Measurements from ENCODE around the gene DAP. TPM values are rescaled to one million over a fixed set of nuclear protein-coding genes. Genes with fewer than 3 reads are reported as not detected.
A peak's percentile ranks its signal among the peaks of the same experiment; 100 is the strongest.

DAP gene
- total RNA-seq, 1 experiment from 2014 or later: 77.6 TPM

DNA sequence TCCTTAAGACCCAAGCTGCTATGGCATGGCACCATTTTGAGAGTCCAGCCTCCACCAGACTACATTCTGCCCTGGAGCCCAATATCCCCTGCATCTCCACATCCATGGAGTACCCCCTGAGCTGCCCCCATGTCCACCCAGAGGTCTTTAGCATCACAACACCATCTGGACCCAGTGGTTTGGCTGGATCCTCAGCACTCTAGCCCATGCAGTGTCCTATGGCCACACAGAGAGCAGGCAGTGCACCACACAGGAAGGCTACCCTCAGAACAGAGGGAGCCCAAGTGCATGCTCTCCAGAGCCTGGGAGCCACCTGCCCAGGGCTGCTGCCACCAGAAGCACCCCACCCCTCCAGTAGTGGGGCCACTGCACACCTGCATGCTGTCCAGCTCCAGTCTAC lies 18.6 kb upstream of the DAP start:
- Mint-ChIP-seq H3K27ac (ENCODE audit: unreplicated experiment) (no peak overlapping the region), H3K9me3 (ENCODE audit: unreplicated experiment) (no peaks in the 10 kb centered on the region), H3K27me3 (ENCODE audit: insufficient read depth, unreplicated experiment) (peaks cover 6% of the 10 kb centered on the region), H3K36me3 (ENCODE audit: insufficient read depth, unreplicated experiment) (no peaks in the 10 kb centered on the region), H3K4me1 (ENCODE audit: low read depth, unreplicated experiment) (no peaks in the 10 kb centered on the region), H3K4me3 (ENCODE audit: unreplicated experiment) (no peak overlapping the region)
- DNase-seq: no peak
- intact Hi-C loops (cut with micrococcal nuclease; ENCODE audit: unreplicated experiment): no loop called here
- peaks cover 3% of the 10 kb centered on the region; the same call in 1 of the 2 replicates for H3K9me3 ChIP-seq
- CTCF ChIA-PET: no interaction called here
- POLR2A ChIA-PET: no interaction called here
- H3K27me3 ChIP-seq (replicated peaks; ENCODE audit: control insufficient read depth, insufficient read depth, low read length): no peaks in the 10 kb centered on the region
- BruUV-seq (replicated peaks): no TSS peak
- no peak overlapping the region for H3K4me3 ChIP-seq (ENCODE audit: low read depth, low read length)
- no peaks in the 10 kb centered on the region for H3K4me1 ChIP-seq
- no peaks in the 10 kb centered on the region for H3K36me3 ChIP-seq (ENCODE audit: control insufficient read depth, insufficient read depth, low read length)
- TF ChIP-seq, protein P1, sequence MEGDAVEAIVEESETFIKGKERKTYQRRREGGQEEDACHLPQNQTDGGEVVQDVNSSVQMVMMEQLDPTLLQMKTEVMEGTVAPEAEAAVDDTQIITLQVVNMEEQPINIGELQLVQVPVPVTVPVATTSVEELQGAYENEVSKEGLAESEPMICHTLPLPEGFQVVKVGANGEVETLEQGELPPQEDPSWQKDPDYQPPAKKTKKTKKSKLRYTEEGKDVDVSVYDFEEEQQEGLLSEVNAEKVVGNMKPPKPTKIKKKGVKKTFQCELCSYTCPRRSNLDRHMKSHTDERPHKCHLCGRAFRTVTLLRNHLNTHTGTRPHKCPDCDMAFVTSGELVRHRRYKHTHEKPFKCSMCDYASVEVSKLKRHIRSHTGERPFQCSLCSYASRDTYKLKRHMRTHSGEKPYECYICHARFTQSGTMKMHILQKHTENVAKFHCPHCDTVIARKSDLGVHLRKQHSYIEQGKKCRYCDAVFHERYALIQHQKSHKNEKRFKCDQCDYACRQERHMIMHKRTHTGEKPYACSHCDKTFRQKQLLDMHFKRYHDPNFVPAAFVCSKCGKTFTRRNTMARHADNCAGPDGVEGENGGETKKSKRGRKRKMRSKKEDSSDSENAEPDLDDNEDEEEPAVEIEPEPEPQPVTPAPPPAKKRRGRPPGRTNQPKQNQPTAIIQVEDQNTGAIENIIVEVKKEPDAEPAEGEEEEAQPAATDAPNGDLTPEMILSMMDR (IDR thresholded peaks at IDR 0.05; ENCODE audit: insufficient read depth in 1 of 2, low read depth in 1 of 2, low read length in 1 of 2, severe bottlenecking in 1 of 2, unreplicated experiment in 1 of 2): no peak

DNA sequence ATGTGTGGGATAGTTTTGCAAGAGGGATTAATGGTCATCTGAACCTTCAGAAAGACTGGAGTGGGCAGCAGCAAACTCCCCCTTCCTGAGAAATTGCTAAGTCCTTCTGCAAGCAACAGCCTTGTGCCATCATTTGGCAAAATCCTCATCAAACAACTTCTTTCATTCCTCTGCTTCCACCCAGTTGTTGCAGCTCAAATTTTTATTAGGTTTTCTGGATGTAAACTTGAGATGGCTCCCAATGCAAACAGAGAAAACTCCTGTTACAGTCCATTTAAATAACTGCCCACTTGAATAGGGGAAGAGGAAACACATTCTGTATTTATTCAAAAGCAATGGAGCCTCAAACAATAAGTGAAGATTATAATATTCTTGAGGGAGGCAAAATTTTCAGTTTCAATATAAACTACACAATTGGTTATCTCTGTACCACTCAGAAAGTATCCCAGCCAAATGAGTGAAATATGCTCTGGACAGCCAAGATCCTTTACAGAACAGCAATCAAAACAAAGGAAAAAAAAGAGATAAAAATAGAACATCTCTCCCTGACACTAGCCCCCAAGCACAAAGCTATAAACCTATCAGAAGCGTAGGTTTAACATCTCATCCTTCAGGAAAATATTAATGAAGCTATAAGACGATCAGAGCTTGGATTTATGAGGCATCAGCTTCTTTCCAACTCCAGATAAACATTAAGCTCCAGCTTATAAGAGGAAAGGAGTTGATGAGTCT lies 17.3 kb upstream of the DAP start:
- H3K9me3 Mint-ChIP-seq (ENCODE audit: unreplicated experiment): no peaks in the 10 kb centered on the region
- H3K9me3 ChIP-seq: peaks cover 3% of the 10 kb centered on the region; the same call in 1 of the 2 replicates
- no peak for DNase-seq
- TF ChIP-seq, protein P1 (IDR thresholded peaks at IDR 0.05; ENCODE audit: insufficient read depth in 1 of 2, low read depth in 1 of 2, low read length in 1 of 2, severe bottlenecking in 1 of 2, unreplicated experiment in 1 of 2): no peak
- peaks cover 5% of the 10 kb centered on the region for H3K27me3 Mint-ChIP-seq (ENCODE audit: insufficient read depth, unreplicated experiment)
- no TSS peak for BruUV-seq (replicated peaks)
- CTCF ChIA-PET: no interaction called here
- no peaks in the 10 kb centered on the region for H3K27me3 ChIP-seq (replicated peaks; ENCODE audit: control insufficient read depth, insufficient read depth, low read length)
- H3K4me1 ChIP-seq: no peaks in the 10 kb centered on the region
- H3K4me3 ChIP-seq (ENCODE audit: low read depth, low read length): no peak overlapping the region
- H3K27ac Mint-ChIP-seq (ENCODE audit: unreplicated experiment): no peak overlapping the region
- no peak overlapping the region for H3K4me3 Mint-ChIP-seq (ENCODE audit: unreplicated experiment)
- intact Hi-C loops (cut with micrococcal nuclease; ENCODE audit: unreplicated experiment): no loop called here
- H3K36me3 Mint-ChIP-seq (ENCODE audit: insufficient read depth, unreplicated experiment): no peaks in the 10 kb centered on the region
- no peaks in the 10 kb centered on the region for H3K4me1 Mint-ChIP-seq (ENCODE audit: low read depth, unreplicated experiment)
- POLR2A ChIA-PET: no interaction called here
- H3K36me3 ChIP-seq (ENCODE audit: control insufficient read depth, insufficient read depth, low read length): no peaks in the 10 kb centered on the region

DNA sequence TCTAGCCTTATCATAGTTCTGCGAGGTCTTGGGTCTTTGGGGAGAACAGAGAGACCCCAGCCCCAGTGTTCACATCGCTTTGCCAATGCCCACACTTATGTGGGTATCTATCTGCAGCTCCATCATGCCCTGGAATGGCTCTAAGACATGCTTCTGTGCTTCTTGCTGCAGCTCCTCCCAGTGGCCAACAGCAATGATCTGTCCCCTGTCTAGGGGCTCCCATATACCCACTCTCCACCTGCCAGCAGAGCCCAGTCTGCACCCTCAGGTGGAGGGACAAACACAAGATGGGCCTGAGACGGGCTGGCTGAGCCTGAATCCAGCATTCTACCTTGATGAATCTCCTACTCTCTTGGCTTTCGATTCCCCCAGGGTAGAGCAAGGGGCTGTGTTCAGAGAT lies 14.6 kb upstream of the DAP start:
- H3K4me3 Mint-ChIP-seq (ENCODE audit: unreplicated experiment): no peak overlapping the region
- intact Hi-C loops (cut with micrococcal nuclease; ENCODE audit: unreplicated experiment): no loop called here
- TF ChIP-seq, protein P1 (IDR thresholded peaks at IDR 0.05; ENCODE audit: insufficient read depth in 1 of 2, low read depth in 1 of 2, low read length in 1 of 2, severe bottlenecking in 1 of 2, unreplicated experiment in 1 of 2): peak in 1 of 2 experiments; percentile 30
- no TSS peak for BruUV-seq (replicated peaks)
- CTCF ChIA-PET: no interaction called here
- DNase-seq: no peak
- H3K9me3 ChIP-seq: peaks cover 3% of the 10 kb centered on the region; the same call in 1 of the 2 replicates
- H3K27me3 Mint-ChIP-seq (ENCODE audit: insufficient read depth, unreplicated experiment): peaks cover 7% of the 10 kb centered on the region
- no peaks in the 10 kb centered on the region for H3K9me3 Mint-ChIP-seq (ENCODE audit: unreplicated experiment)
- POLR2A ChIA-PET: no interaction called here
- no peak overlapping the region for H3K27ac Mint-ChIP-seq (ENCODE audit: unreplicated experiment)
- no peaks in the 10 kb centered on the region for H3K4me1 ChIP-seq
- no peaks in the 10 kb centered on the region for H3K36me3 ChIP-seq (ENCODE audit: control insufficient read depth, insufficient read depth, low read length)
- no peaks in the 10 kb centered on the region for H3K36me3 Mint-ChIP-seq (ENCODE audit: insufficient read depth, unreplicated experiment)
- no peak overlapping the region for H3K4me3 ChIP-seq (ENCODE audit: low read depth, low read length)
- H3K4me1 Mint-ChIP-seq (ENCODE audit: low read depth, unreplicated experiment): no peaks in the 10 kb centered on the region
- no peaks in the 10 kb centered on the region for H3K27me3 ChIP-seq (replicated peaks; ENCODE audit: control insufficient read depth, insufficient read depth, low read length)

All from Caco-2 (cell line).